PC-3 (cell line): ENCODE measurements around the gene DOK3. TPM values are rescaled to one million over a fixed set of nuclear protein-coding genes. Genes with fewer than 3 reads are reported as not detected.

Source experiments
- ATAC-seq: fragments of 200-7000 bp; cut with Tn5 transposase; 2 replicates; pipeline ENCODE4 v1.9.1; 2020; ENCODE audit warnings: mild to moderate bottlenecking, moderate library complexity
- BruUV-seq: library from RNA; stranded (reverse); fragments of 400-500 nt; replicated peaks from 2 replicates; lab custom pipeline; 2021; lab: Mats Ljungman, UMichigan
- CTCF ChIA-PET: fragments of 300-600 bp; sonication (Branson Sonifier 250); formaldehyde crosslinking; loops from one replicate; lab custom pipeline; 2022; ENCODE audit warnings: antibody characterized with exemption; lab: Charles Lee
- POLR2A ChIA-PET: fragments of 300-600 bp; sonication (Branson Sonifier 250); formaldehyde crosslinking; loops from one replicate; lab custom pipeline; 2022; ENCODE audit warnings: antibody characterized with exemption; ENCODE audit not compliant: unreplicated experiment; lab: Charles Lee
- DNase-seq: peaks from one replicate; pipeline ENCODE4 v3.0.0-alpha.2; 2015
- H2AFZ ChIP-seq: fragments of 300-600 bp; sonication (generic); 2 replicates; pipeline ENCODE4 v1.6.0; 2016; ENCODE audit warnings: antibody characterized with exemption, low read length
- H3F3A ChIP-seq: fragments of 300-600 bp; sonication (generic); one replicate; pipeline ENCODE4 v1.6.0; 2017; ENCODE audit warnings: antibody characterized with exemption, low read length, control low read depth, mild to moderate bottlenecking; ENCODE audit not compliant: unreplicated experiment
- H3K27ac ChIP-seq: fragments of 300-600 bp; sonication (generic); 2 replicates; pipeline ENCODE4 v1.5.1; 2016; ENCODE audit warnings: mild to moderate bottlenecking, low read length
- H3K27me3 ChIP-seq: fragments of 300-600 bp; sonication (generic); 2 replicates; pipeline ENCODE4 v1.6.1; 2016; ENCODE audit warnings: low read length, mixed read lengths
- H3K36me3 ChIP-seq: fragments of 300-600 bp; sonication (generic); 2 replicates; pipeline ENCODE4 v1.6.1; 2016; ENCODE audit warnings: low read depth, mixed run types, low read length, mixed read lengths
- H3K4me1 ChIP-seq: fragments of 300-600 bp; sonication (generic); 2 replicates; pipeline ENCODE4 v1.5.1; 2016; ENCODE audit warnings: low read length; ENCODE audit not compliant: insufficient read depth
- H3K4me2 ChIP-seq: fragments of 300-600 bp; sonication (generic); 2 replicates; pipeline ENCODE4 v1.6.0; 2016; ENCODE audit warnings: low read length
- H3K4me3 ChIP-seq: fragments of 300-600 bp; sonication (generic); 2 replicates; pipeline ENCODE4 v1.5.1; 2016; ENCODE audit warnings: mild to moderate bottlenecking, low read length, mixed read lengths
- H3K79me2 ChIP-seq: fragments of 300-600 bp; sonication (generic); 2 replicates; pipeline ENCODE4 v1.6.1; 2017; ENCODE audit warnings: low read length, mixed read lengths
- H3K9ac ChIP-seq: fragments of 300-600 bp; sonication (generic); 2 replicates; pipeline ENCODE4 v1.6.0; 2016; ENCODE audit warnings: mild to moderate bottlenecking, low read length
- H3K9me2 ChIP-seq: fragments of 300-600 bp; sonication (generic); replicated peaks from 2 replicates; pipeline ENCODE4 v1.6.1; 2016; ENCODE audit warnings: mixed run types, low read length, mixed read lengths
- H3K9me3 ChIP-seq: fragments of 300-600 bp; sonication (generic); 2 replicates; pipeline ENCODE4 v1.6.1; 2016; ENCODE audit warnings: low read length, mixed read lengths
- H4K20me1 ChIP-seq: fragments of 300-600 bp; sonication (generic); 2 replicates; pipeline ENCODE4 v1.6.1; 2016; ENCODE audit warnings: low read length, mixed read lengths
- CTCF ChIP-seq: fragments of 300-600 bp; sonication (generic); conservative IDR thresholded peaks from 2 replicates; pipeline ENCODE4 v1.5.1; 2017; ENCODE audit warnings: antibody characterized with exemption, low read depth, mild to moderate bottlenecking, low read length
- EZH2 ChIP-seq: fragments of 300-600 bp; sonication (generic); IDR thresholded peaks from one replicate; pipeline ENCODE4 v1.6.1; 2017; ENCODE audit warnings: antibody characterized with exemption, mild to moderate bottlenecking, low read length; ENCODE audit not compliant: unreplicated experiment
- EZH2phosphoT487 ChIP-seq: fragments of 300-600 bp; sonication (generic); IDR thresholded peaks from 2 replicates; pipeline ENCODE4 v1.6.1; 2018; ENCODE audit warnings: mild to moderate bottlenecking, antibody characterized with exemption, low read length, borderline replicate concordance
- intact Hi-C: fragments of 100-400 bp; cut with micrococcal nuclease; formaldehyde crosslinking; loops from 2 replicates; pipeline ENCODE4 v1.9.0; 2023
- total RNA-seq: library from RNA; depleted of rRNA; stranded (reverse); fragments of >200 nt; gene quantifications from 2 replicates; pipeline ENCODE4 v1.2.3, GENCODE V29; 2014

The DOK3 gene
- total RNA-seq, 1 experiment from 2014 or later, result 6.2 TPM

GRCh38 chr5:177466861-177467260 is 42.8 kb downstream of the DOK3 start:
- no TSS peak for BruUV-seq
- CTCF ChIA-PET, result no interaction called here
- peaks cover 25% of the 10 kb centered on the region for H3K79me2 ChIP-seq

GRCh38 chr5:177465044-177465443 is 44.6 kb downstream of the DOK3 start:
- Histone ChIP-seq H4K20me1 (peaks cover 15% of the 10 kb centered on the region; the same call in 1 of the 2 replicates), H3K27ac (no peak overlapping the region), H3K79me2 (peaks cover 7% of the 10 kb centered on the region), H3K4me3 (no peak overlapping the region), H3K4me2 (no peak overlapping the region), H3K9me3 (no peaks in the 10 kb centered on the region), H3K9ac (no peak overlapping the region), H3K9me2 (no peaks in the 10 kb centered on the region), H3K36me3 (peaks cover 21% of the 10 kb centered on the region), H2AFZ (no peak overlapping the region), H3K27me3 (no peaks in the 10 kb centered on the region), H3F3A (no peaks in the 10 kb centered on the region), H3K4me1 (no peaks in the 10 kb centered on the region)
- BruUV-seq, result no TSS peak
- ATAC-seq, result no peak
- CTCF ChIA-PET, result no interaction called here
- DNase-seq, result no peak
- TF ChIP-seq EZH2phosphoT487 (no peak), EZH2 (no peak), CTCF (no peak)
- POLR2A ChIA-PET, result no interaction called here
- intact Hi-C loops, result no loop called here

More at GRCh38 chr5:177466861-177467260, 42.8 kb downstream of the DOK3 start:
- Histone ChIP-seq H3K4me1 (peaks cover 14% of the 10 kb centered on the region), H2AFZ (no peak overlapping the region), H3F3A (no peaks in the 10 kb centered on the region), H3K4me2 (no peak overlapping the region), H3K27ac (no peak overlapping the region), H3K27me3 (no peaks in the 10 kb centered on the region), H3K9ac (no peak overlapping the region), H3K36me3 (peaks cover 21% of the 10 kb centered on the region), H3K9me3 (no peaks in the 10 kb centered on the region), H3K9me2 (no peaks in the 10 kb centered on the region), H4K20me1 (peaks cover 31% of the 10 kb centered on the region; the same call in 1 of the 2 replicates), H3K4me3 (no peak overlapping the region)
- POLR2A ChIA-PET, result no interaction called here
- ATAC-seq (no peak), DNase-seq (no peak)
- no peak for TF ChIP-seq EZH2
- no peak for TF ChIP-seq EZH2phosphoT487
- no peak for TF ChIP-seq CTCF
- intact Hi-C loops, result no loop called here

GRCh38 chr5:177462021-177462670 is 47.5 kb downstream of the DOK3 start:
- no TSS peak for BruUV-seq
- peaks cover 21% of the 10 kb centered on the region for H3K36me3 ChIP-seq
- no peaks in the 10 kb centered on the region for H3K79me2 ChIP-seq
- no peak for TF ChIP-seq EZH2
- no peak for TF ChIP-seq CTCF
- TF ChIP-seq EZH2phosphoT487, result no peak
- no peaks in the 10 kb centered on the region for H3K9me3 ChIP-seq
- CTCF ChIA-PET, result no interaction called here
- no peak overlapping the region for H2AFZ ChIP-seq
- no peak for DNase-seq
- peaks cover 8% of the 10 kb centered on the region; the same call in 1 of the 2 replicates for H4K20me1 ChIP-seq
- H3K27ac ChIP-seq, result no peak overlapping the region
- no peak overlapping the region for H3K9ac ChIP-seq
- H3K27me3 ChIP-seq, result no peaks in the 10 kb centered on the region
- POLR2A ChIA-PET, result no interaction called here
- peaks cover 2% of the 10 kb centered on the region for H3F3A ChIP-seq
- no peak overlapping the region for H3K4me3 ChIP-seq
- ATAC-seq, result no peak
- H3K4me2 ChIP-seq, result no peak overlapping the region
- H3K9me2 ChIP-seq, result no peaks in the 10 kb centered on the region
- intact Hi-C loops, result no loop called here
- H3K4me1 ChIP-seq, result no peaks in the 10 kb centered on the region
